Dendritic cell treated with granulocyte-macrophage colony-stimulating factor and Interleukin-4, amounts not matched to agents 40 ng/mL and 50 ng/mL, for 4 days (primary cell): ENCODE measurements around the gene CCDC93.
"Not testable (repeated sequence)": the region's sequence is repeated elsewhere in the genome, so short reads cannot be mapped to it uniquely, and the experiment has no call there.

Experiments used
- H3K27ac Mint-ChIP-seq: one replicate; pipeline ENCODE4 v1.8.0; 2022; ENCODE audit warnings: mild to moderate bottlenecking, mixed read lengths
- H3K27me3 Mint-ChIP-seq: one replicate; pipeline ENCODE4 v1.8.0; 2022; ENCODE audit warnings: mild to moderate bottlenecking, mixed read lengths
- H3K36me3 Mint-ChIP-seq: one replicate; pipeline ENCODE4 v1.8.0; 2022; ENCODE audit warnings: low read depth, mixed read lengths
- H3K4me1 Mint-ChIP-seq: one replicate; pipeline ENCODE4 v1.8.0; 2022; ENCODE audit warnings: low read depth, mixed read lengths
- H3K4me3 Mint-ChIP-seq: one replicate; pipeline ENCODE4 v1.8.0; 2022; ENCODE audit warnings: mild to moderate bottlenecking, moderate library complexity, mixed read lengths
- H3K9me3 Mint-ChIP-seq: one replicate; pipeline ENCODE4 v1.8.0; 2022; ENCODE audit warnings: mixed read lengths
- intact Hi-C: fragments of 100-400 bp; cut with micrococcal nuclease; formaldehyde crosslinking; loops from one replicate; pipeline ENCODE4 v1.15.0; 2022

The CCDC93 gene

DNA sequence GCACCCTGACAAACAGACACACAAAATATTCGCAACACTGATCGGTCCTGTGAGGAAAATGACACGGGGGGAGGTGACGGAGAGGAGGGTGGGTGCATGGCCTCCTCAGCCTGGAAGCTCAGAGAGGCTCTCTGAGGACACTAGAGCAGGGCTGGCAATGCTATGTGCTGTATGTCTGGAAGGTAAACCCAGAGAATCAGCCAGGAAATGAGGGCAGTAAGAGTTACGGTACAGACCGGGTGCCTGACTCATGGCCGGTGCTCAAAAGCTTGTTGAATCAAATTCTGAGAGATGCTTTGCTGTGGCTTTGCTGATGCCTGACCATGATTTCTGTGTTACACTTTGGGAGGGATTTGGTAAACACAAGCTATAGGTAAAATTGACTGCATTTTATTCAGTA is 81.9 kb downstream of the CCDC93 start:
- intact Hi-C loops = loop anchor here (10.0 kb wide), 1 partner anchor 107 kb away; no protein-coding TSS in a partner anchor
- H3K36me3 Mint-ChIP-seq = peaks cover 100% of the 10 kb centered on the region
- H3K4me1 Mint-ChIP-seq = no peaks in the 10 kb centered on the region
- no peak overlapping the region for H3K27ac Mint-ChIP-seq
- H3K9me3 Mint-ChIP-seq = peaks cover 9% of the 10 kb centered on the region
- H3K4me3 Mint-ChIP-seq = no peak overlapping the region
- no peaks in the 10 kb centered on the region for H3K27me3 Mint-ChIP-seq

DNA sequence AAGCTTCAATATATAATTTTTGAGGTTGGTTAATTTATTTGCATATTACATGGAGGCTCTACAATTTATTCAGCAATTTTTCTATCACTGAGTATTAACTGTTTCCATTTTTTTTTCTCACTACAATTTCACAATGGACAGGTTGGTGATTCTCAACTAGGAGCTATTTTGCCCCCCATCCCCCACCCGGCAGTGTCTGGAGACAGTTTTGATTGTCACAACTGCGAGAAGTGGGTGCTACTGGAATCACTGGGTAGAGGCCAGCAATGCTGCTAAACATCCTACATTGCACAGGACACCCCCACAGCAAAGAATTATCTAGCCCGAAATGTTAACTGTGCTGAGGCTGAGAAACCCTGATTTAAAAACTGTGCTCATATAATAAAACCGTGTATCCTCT is 82.6 kb downstream of the CCDC93 start:
- intact Hi-C loops = loop anchor here (10.0 kb wide), 1 partner anchor 106 kb away; no protein-coding TSS in a partner anchor
- H3K36me3 Mint-ChIP-seq = peaks cover 100% of the 10 kb centered on the region
- no peaks in the 10 kb centered on the region for H3K4me1 Mint-ChIP-seq
- peaks cover 9% of the 10 kb centered on the region for H3K9me3 Mint-ChIP-seq
- no peak overlapping the region for H3K4me3 Mint-ChIP-seq
- H3K27ac Mint-ChIP-seq = no peak overlapping the region
- no peaks in the 10 kb centered on the region for H3K27me3 Mint-ChIP-seq

DNA sequence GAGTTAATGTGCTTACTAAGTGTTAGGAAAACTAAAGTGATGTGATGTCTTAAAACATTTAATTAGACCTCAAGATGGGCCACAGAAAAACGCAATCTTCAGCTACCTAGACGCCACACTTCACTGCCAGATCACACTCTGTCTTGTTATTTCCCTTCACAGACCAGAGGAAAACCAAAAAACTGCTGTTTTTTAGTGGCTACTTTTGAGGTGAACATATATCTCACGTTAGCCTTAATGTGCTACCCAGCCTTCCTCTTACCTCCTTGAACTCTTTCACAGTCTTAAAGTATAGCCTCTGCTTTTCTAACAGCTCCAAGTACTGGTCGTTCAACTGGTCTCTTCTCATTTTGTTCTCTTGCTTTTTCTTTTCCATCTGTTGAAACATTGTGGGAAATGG is 83.1 kb downstream of the CCDC93 start:
- intact Hi-C loops = loop anchor here (10.0 kb wide), 1 partner anchor 106 kb away; no protein-coding TSS in a partner anchor
- H3K27me3 Mint-ChIP-seq = no peaks in the 10 kb centered on the region
- peaks cover 9% of the 10 kb centered on the region for H3K9me3 Mint-ChIP-seq
- H3K36me3 Mint-ChIP-seq = peaks cover 100% of the 10 kb centered on the region
- H3K27ac Mint-ChIP-seq = no peak overlapping the region
- no peaks in the 10 kb centered on the region for H3K4me1 Mint-ChIP-seq
- H3K4me3 Mint-ChIP-seq = no peak overlapping the region

DNA sequence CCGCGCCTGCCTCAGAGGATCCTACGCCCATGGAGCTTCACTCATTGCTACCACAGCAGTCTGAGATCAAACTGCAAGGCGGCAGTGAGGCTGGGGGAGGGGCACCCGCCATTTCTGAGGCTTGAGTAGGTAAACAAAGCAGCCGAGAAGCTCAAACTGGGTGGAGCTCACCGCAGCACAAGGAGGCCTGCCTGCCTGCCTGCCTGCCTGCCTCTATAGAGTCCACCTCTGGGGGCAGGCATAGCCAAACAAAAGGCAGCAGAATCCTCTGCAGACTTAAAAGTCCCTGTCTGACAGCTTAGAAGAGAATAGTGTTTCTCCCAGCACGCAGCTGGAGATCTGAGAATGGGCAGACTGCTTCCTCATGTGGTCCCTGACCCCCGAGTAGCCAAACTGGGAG is 90.4 kb downstream of the CCDC93 start:
- H3K27ac Mint-ChIP-seq, H3K4me1 Mint-ChIP-seq, intact Hi-C loops, H3K27me3 Mint-ChIP-seq, H3K4me3 Mint-ChIP-seq, H3K9me3 Mint-ChIP-seq: not testable (repeated sequence)
- peaks cover 100% of the 10 kb centered on the region for H3K36me3 Mint-ChIP-seq

DNA sequence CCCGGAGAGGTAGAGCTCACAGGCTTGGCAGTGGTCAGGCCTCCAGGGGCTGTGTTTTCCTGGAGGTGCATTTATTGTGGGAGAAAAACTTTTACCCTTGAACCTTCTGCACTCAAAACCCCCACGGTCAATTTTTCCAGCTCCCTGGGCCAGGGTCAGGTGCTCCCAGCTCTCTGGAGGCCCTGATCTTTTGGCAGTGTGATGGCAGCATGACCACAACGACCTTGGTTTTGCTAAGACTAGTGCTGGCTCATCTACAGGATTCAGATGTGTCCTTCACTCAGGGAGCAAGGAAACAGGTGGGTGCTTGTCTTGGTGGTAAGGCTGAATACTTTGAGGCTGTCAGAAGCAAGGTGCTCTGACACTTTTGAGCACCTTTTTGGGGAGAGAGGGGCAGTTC is 92.3 kb downstream of the CCDC93 start:
- no peak overlapping the region for H3K27ac Mint-ChIP-seq
- intact Hi-C loops = no loop called here
- no peaks in the 10 kb centered on the region for H3K9me3 Mint-ChIP-seq
- H3K27me3 Mint-ChIP-seq = no peaks in the 10 kb centered on the region
- no peaks in the 10 kb centered on the region for H3K4me1 Mint-ChIP-seq
- no peak overlapping the region for H3K4me3 Mint-ChIP-seq
- peaks cover 100% of the 10 kb centered on the region for H3K36me3 Mint-ChIP-seq

DNA sequence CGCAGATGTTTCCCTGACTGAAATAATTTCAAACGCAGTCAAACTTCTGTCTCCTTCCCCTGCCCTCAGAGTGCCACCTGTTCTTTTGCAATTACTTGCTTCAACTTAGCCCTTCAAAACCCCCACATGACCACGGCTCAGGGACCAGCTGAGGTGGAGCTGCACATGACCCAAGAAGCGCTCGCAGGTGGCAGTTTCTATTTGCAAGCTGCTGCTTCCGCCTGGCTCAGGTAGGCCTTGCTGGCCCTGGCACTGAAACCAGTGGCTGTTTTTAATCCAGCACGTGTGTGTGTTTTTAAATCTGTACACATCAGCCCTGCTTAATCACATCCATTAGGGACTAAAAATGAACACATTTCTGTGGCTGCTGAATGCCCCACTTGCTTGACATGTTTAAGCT is 95.3 kb downstream of the CCDC93 start:
- intact Hi-C loops = no loop called here
- Mint-ChIP-seq H3K27ac (no peak overlapping the region), H3K4me1 (no peaks in the 10 kb centered on the region), H3K4me3 (no peak overlapping the region), H3K9me3 (no peaks in the 10 kb centered on the region), H3K36me3 (peaks cover 97% of the 10 kb centered on the region), H3K27me3 (no peaks in the 10 kb centered on the region)

DNA sequence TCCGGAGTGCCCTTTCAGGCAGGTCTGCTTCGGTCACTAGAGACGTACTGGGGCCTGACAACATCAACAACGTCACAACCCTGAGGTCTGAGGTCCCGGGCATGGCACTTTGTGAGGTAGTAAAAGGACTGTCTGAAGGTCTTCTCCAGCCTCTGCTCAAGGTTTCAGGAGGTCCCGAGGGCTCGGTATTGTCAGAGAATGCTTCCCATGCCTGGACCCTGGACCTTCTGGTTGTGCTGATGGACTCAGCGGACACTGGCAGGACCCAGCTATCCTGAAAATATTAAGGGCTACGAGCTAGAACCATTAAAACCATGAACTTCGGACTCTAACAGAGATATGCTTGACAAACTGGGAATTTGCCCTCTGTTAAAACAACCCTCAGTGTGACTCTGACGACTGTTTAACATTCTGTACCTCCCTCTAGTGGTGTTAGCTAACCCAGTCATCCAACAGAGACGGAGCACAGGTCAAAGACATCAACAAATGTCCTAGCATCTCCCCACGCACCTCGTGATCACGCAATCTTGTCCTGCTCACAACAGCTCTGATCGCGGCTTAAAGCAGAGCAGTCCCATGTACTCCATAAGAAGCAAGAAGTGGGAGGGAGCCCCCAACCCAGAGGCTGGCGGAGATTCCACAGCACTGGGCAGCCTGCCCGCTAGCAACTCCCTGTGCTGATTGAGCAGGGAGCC is 96.5 kb downstream of the CCDC93 start:
- no peak overlapping the region for H3K27ac Mint-ChIP-seq
- H3K4me1 Mint-ChIP-seq = no peaks in the 10 kb centered on the region
- H3K27me3 Mint-ChIP-seq = no peaks in the 10 kb centered on the region
- no peaks in the 10 kb centered on the region for H3K9me3 Mint-ChIP-seq
- peaks cover 85% of the 10 kb centered on the region for H3K36me3 Mint-ChIP-seq
- intact Hi-C loops = no loop called here
- H3K4me3 Mint-ChIP-seq = no peak overlapping the region

DNA sequence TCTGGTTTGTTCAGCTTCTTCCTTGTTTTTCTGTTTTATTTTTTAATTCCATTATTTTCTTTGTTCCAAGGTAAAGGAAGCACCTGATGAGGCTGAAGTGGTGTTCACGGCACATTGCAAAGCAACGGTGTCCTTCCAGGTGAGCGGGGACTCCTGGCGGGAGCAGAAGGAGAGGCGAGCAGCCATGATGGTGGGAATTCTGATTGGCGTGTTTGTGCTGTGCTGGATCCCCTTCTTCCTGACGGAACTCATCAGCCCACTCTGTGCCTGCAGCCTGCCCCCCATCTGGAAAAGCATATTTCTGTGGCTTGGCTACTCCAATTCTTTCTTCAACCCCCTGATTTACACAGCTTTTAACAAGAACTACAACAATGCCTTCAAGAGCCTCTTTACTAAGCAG is 110.9 kb downstream of the CCDC93 start:
- Mint-ChIP-seq H3K4me3 (no peak overlapping the region), H3K9me3 (no peaks in the 10 kb centered on the region), H3K4me1 (no peaks in the 10 kb centered on the region), H3K27me3 (no peaks in the 10 kb centered on the region), H3K36me3 (no peaks in the 10 kb centered on the region), H3K27ac (no peak overlapping the region)
- intact Hi-C loops = no loop called here

DNA sequence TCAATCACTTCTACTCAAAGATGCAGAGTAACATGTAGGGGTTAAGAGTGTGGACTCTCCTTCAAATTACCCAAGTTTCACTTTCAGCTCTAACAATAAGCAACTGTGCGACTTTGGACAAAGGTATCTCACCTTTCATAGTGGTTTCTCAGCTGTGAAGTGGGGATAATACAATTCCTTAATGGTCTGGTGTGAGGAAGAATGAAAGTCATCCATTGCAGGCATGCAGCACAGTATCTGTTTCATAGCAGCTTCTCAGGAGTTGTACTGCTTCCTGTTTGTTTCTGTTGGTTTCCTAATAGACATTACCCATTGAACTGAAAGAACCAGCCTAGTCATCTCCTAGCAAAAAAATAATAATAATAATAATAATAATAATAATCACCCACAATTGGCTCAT is 125.0 kb downstream of the CCDC93 start:
- Mint-ChIP-seq H3K9me3 (peaks cover 13% of the 10 kb centered on the region), H3K36me3 (no peaks in the 10 kb centered on the region), H3K27me3 (peaks cover 2% of the 10 kb centered on the region), H3K4me3 (no peak overlapping the region), H3K27ac (no peak overlapping the region), H3K4me1 (no peaks in the 10 kb centered on the region)
- intact Hi-C loops = no loop called here

DNA sequence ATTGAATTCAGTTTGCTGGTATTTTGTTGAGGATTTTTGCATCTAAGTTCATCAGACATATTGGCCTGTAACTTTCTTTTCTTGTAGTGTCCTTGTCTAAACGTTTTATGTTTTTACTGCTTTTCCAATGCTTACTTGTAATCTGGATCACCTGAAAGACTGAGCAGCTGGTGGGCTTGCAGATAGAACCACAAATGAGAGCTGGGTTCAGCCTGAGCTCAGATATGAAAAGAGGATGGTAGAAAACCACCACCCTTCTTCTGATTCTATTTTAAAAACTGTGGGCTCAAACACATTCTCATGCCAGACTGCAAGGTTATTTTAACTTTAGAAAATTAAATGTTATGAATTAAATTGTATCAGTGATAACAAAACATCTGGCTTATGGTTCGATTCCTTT is 128.6 kb downstream of the CCDC93 start:
- H3K36me3 Mint-ChIP-seq = no peaks in the 10 kb centered on the region
- H3K27me3 Mint-ChIP-seq = no peaks in the 10 kb centered on the region
- H3K4me3 Mint-ChIP-seq = no peak overlapping the region
- peaks cover 20% of the 10 kb centered on the region for H3K9me3 Mint-ChIP-seq
- no peak overlapping the region for H3K27ac Mint-ChIP-seq
- H3K4me1 Mint-ChIP-seq = no peaks in the 10 kb centered on the region
- intact Hi-C loops = no loop called here

DNA sequence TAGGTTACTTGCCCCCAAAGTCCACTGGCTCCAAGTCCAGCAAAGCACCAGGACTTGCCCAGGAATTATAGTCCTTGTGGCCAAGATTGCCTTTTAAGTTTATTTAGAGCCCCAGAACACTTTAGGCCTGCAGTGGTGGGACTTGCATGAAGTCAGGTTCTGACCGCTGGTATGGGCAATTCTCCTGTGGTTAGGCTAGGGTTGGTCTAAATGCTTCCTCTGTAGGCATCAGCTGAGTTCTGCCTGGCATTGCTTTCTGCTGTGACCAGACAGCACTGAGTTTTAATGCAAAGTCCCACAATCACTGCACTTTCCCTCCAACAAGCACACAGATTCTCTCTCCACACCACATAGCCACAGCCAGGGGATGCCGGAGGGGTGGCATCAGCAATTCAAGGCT is 134.9 kb downstream of the CCDC93 start:
- H3K27me3 Mint-ChIP-seq = peaks cover 1% of the 10 kb centered on the region
- intact Hi-C loops = no loop called here
- no peaks in the 10 kb centered on the region for H3K4me1 Mint-ChIP-seq
- H3K36me3 Mint-ChIP-seq = no peaks in the 10 kb centered on the region
- H3K4me3 Mint-ChIP-seq = no peak overlapping the region
- peaks cover 23% of the 10 kb centered on the region for H3K9me3 Mint-ChIP-seq
- no peak overlapping the region for H3K27ac Mint-ChIP-seq

DNA sequence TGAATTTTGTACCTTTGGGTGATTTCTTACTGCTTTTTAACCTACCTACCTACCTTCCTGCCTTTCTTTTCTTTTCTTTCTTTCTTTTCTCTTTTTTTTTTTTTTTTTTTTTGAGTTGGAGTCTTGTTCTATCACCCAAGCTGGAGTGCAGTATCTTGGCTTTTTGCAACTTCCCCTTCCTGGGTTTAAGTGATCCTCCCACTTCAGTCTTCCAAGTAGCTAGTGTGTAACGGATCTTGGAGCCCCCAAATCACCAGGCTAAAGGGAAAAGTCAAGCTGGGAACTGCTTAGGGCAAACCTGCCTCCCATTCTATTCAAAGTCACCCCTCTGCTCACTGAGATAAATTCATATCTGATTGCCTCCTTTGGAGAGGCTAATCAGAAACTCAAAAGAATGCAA is 138.1 kb downstream of the CCDC93 start:
- Mint-ChIP-seq H3K27me3 (peaks cover 1% of the 10 kb centered on the region), H3K4me3 (no peak overlapping the region), H3K9me3 (peaks cover 9% of the 10 kb centered on the region), H3K4me1 (no peaks in the 10 kb centered on the region), H3K36me3 (no peaks in the 10 kb centered on the region), H3K27ac (no peak overlapping the region)
- intact Hi-C loops = no loop called here
